ENCODE results near the gene CDH18.

- no peak for TF ChIP-seq CTCF (conservative IDR thresholded peaks at IDR 0.05 in 1 of 2, IDR thresholded peaks at IDR 0.05 in 1 of 2; ENCODE audit: low read depth in 1 of 2, low read length in 2 of 2)
- no peak for TF ChIP-seq EZH2 (IDR thresholded peaks at IDR 0.05; ENCODE audit: low read length, missing control alignments)
Observed at GRCh38 chr5:19900269-19900668, 87.7 kb downstream of the CDH18 start.

Measured in fibroblast of lung (primary cell).